ENCODE data around the gene FGD6. TPM values are rescaled to one million over a fixed set of nuclear protein-coding genes. Genes with fewer than 3 reads are reported as not detected.
A peak's percentile ranks its signal among the peaks of the same experiment; 100 is the strongest.

Gene FGD6
- 17.2 and 25.1 TPM in 2 replicates for total RNA-seq (2022)
- percentile 73 among the genes with signal in this experiment for Bru-seq, nascent RNA
- percentile 62 among the genes with signal in this experiment for BruChase-seq, experiment 1, labeled RNA remaining after a 6-hour chase
- BruChase-seq, experiment 2, labeled RNA remaining after a 2-hour chase: percentile 68 among the genes with signal in this experiment
- long read RNA-seq, full-length matches to known transcripts: 17 of 33 reads
- long read RNA-seq, partial matches to known transcripts: 2 of 33 reads
- long read RNA-seq, other reads (novel, unspliced or antisense): 14 of 33 reads

DNA sequence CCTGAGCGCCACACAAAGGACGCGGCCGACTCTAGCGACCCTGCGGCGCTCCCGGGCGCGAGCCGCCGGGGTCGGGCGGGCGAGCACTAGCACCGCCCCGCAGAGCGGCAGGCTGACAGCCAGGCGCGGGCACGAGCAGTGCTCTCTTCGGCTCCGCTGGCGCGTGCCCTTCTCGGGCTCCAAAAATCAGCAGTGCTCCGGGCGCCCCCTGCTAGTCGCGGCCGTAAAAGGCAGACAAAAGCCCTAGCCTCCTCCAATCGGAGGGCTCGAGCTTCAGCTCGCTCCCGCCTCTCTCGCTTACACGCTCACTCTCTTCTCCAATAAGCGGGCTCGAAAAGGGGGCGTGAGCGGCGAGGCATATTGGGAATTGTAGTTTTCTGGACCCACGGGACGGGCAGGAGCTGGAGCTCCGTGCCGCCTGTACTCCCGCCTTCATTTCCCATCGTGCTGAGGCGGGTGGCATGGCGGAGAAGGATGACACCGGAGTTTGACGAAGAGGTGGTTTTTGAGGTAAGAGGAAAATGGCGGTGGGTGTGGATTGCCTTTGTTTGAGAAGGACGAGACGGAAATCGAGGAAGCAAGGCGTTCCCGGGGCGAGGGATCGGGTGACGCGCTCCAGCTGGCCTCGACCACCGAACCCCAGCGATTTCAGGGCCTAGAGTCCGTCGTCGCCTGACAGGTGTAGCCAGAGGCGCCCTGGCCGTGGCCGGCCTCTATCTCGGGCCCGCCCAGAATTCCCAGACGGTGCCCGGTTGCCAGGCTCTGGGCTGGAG is at the start of gene FGD6, which contains the start of gene VEZT:
FGD6 (minus strand) TSS at position 91 of the 773 bp plus-strand sequence. CDS start 227 bp downstream, outside the sequence.
VEZT (plus strand) TSS at position 431 of the 773 bp plus-strand sequence; CDS start at position 475, 44 bp downstream.
- H3K9me3 Mint-ChIP-seq (ENCODE audit: unreplicated experiment): no peaks in the 10 kb centered on the region
- intact Hi-C loops (cut with micrococcal nuclease): loop anchor here (1.0 to 5.0 kb wide), 6 partner anchors 49 to 317 kb away; partner anchors contain the start of gene METAP2
- no peaks in the 10 kb centered on the region for H3K27me3 Mint-ChIP-seq (ENCODE audit: insufficient read depth, unreplicated experiment)
- POLR2A ChIA-PET: interaction anchor here (0.5 to 21.4 kb wide), 37 partner anchors 8 to 1965 kb away, joined by 3 to 1056 read pairs (median 5); partner anchors contain the start of genes METAP2 and NR2C1
- no TSS peak for BruUV-seq (replicated peaks)
- TF ChIP-seq, protein P1, sequence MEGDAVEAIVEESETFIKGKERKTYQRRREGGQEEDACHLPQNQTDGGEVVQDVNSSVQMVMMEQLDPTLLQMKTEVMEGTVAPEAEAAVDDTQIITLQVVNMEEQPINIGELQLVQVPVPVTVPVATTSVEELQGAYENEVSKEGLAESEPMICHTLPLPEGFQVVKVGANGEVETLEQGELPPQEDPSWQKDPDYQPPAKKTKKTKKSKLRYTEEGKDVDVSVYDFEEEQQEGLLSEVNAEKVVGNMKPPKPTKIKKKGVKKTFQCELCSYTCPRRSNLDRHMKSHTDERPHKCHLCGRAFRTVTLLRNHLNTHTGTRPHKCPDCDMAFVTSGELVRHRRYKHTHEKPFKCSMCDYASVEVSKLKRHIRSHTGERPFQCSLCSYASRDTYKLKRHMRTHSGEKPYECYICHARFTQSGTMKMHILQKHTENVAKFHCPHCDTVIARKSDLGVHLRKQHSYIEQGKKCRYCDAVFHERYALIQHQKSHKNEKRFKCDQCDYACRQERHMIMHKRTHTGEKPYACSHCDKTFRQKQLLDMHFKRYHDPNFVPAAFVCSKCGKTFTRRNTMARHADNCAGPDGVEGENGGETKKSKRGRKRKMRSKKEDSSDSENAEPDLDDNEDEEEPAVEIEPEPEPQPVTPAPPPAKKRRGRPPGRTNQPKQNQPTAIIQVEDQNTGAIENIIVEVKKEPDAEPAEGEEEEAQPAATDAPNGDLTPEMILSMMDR (IDR thresholded peaks at IDR 0.05; ENCODE audit: unreplicated experiment): peak; percentile 65
- peak within 1 kb of the TSS; percentile 90 for H3K27ac Mint-ChIP-seq (ENCODE audit: low read depth, unreplicated experiment)
- peaks cover 21% of the 10 kb centered on the region for H3K4me1 Mint-ChIP-seq (ENCODE audit: insufficient read depth, unreplicated experiment)
- DNase-seq (ENCODE audit: unreplicated experiment): peak; percentile 99
- H3K4me3 Mint-ChIP-seq (ENCODE audit: unreplicated experiment): peak within 1 kb of the TSS; percentile 84
- CTCF ChIA-PET: interaction anchor here (0.6 to 4.4 kb wide), 20 partner anchors 9 to 1532 kb away, joined by 3 to 50 read pairs (median 6); no protein-coding TSS in a partner anchor
- H3K36me3 Mint-ChIP-seq (ENCODE audit: insufficient read depth, unreplicated experiment): no peaks in the 10 kb centered on the region

DNA sequence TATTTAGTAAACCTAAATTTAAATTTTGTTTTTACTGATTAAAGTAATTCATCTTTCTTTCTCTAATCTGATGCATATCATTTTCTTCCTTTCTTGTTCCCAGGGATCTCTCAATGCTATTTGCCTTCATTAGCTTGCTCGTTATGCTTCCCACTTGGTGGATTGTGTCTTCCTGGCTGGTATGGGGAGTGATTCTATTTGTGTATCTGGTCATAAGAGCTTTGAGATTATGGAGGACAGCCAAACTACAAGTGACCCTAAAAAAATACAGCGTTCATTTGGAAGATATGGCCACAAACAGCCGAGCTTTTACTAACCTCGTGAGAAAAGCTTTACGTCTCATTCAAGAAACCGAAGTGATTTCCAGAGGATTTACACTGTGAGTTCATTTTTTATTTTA is 49.0 kb upstream of the FGD6 start:
- DNase-seq (ENCODE audit: unreplicated experiment): no peak
- Mint-ChIP-seq H3K27ac (ENCODE audit: low read depth, unreplicated experiment) (no peak overlapping the region), H3K4me3 (ENCODE audit: unreplicated experiment) (no peak overlapping the region), H3K9me3 (ENCODE audit: unreplicated experiment) (no peaks in the 10 kb centered on the region), H3K36me3 (ENCODE audit: insufficient read depth, unreplicated experiment) (peaks cover 56% of the 10 kb centered on the region), H3K27me3 (ENCODE audit: insufficient read depth, unreplicated experiment) (no peaks in the 10 kb centered on the region), H3K4me1 (ENCODE audit: insufficient read depth, unreplicated experiment) (peaks cover 6% of the 10 kb centered on the region)
- ChIA-PET CTCF (interaction anchor here (0.9 to 1.0 kb wide), 2 partner anchors 50 to 150 kb away, joined by 3 read pairs; no protein-coding TSS in a partner anchor), POLR2A (interaction anchor here (0.5 to 1.1 kb wide), 3 partner anchors 11 to 50 kb away, joined by 3 read pairs; no protein-coding TSS in a partner anchor)
- no TSS peak for BruUV-seq (replicated peaks)
- TF ChIP-seq, protein P1 (IDR thresholded peaks at IDR 0.05; ENCODE audit: unreplicated experiment): no peak
- intact Hi-C loops (cut with micrococcal nuclease): no loop called here

DNA sequence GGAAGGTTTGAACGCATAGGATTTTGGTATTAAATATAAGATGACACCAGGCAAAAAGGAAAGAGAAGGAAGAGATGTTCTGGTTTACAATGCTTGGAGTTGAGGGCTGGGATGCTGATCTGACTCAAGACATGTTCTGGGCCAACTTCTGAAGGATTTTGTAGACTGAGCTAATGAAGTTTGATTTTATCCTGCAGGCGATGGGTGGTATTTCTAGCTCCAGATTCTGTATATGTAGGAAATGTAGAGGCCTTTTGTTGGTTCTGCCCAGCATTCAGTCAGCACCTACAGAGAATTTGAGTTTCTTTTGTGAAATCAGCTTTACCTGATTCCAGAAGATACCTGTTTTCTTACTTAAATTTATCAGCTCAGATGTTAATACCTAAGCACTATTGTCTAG is 48.5 kb upstream of the FGD6 start:
- ChIA-PET POLR2A (interaction anchor here (0.5 to 1.1 kb wide), 6 partner anchors 11 to 171 kb away, joined by 3 read pairs; no protein-coding TSS in a partner anchor), CTCF (interaction anchor here (1.0 kb wide), 1 partner anchor 149 kb away, joined by 3 read pairs; no protein-coding TSS in a partner anchor)
- DNase-seq (ENCODE audit: unreplicated experiment): no peak
- Mint-ChIP-seq H3K4me1 (ENCODE audit: insufficient read depth, unreplicated experiment) (peaks cover 6% of the 10 kb centered on the region), H3K27me3 (ENCODE audit: insufficient read depth, unreplicated experiment) (no peaks in the 10 kb centered on the region), H3K4me3 (ENCODE audit: unreplicated experiment) (no peak overlapping the region), H3K27ac (ENCODE audit: low read depth, unreplicated experiment) (no peak overlapping the region), H3K36me3 (ENCODE audit: insufficient read depth, unreplicated experiment) (peaks cover 60% of the 10 kb centered on the region), H3K9me3 (ENCODE audit: unreplicated experiment) (no peaks in the 10 kb centered on the region)
- BruUV-seq (replicated peaks): no TSS peak
- TF ChIP-seq, protein P1 (IDR thresholded peaks at IDR 0.05; ENCODE audit: unreplicated experiment): no peak
- intact Hi-C loops (cut with micrococcal nuclease): no loop called here
